CD14-positive monocyte (primary cell): Measurements from ENCODE around the gene LFNG. TPM values are rescaled to one million over a fixed set of nuclear protein-coding genes. Genes with fewer than 3 reads are reported as not detected.

Source experiments
- DNase-seq, 3 donors: peaks; one replicate each; pipeline ENCODE4 v3.0.0-alpha.2; 2011 to 2022
- H2AFZ ChIP-seq: 2 replicates; pipeline ENCODE4 v1.6.0; 2012; ENCODE audit warnings: mild to moderate bottlenecking, low read depth, low read length, inconsistent platforms; ENCODE audit not compliant: insufficient read depth, poor library complexity, severe bottlenecking
- H3K27ac ChIP-seq, 2 donors: 1 replicate in 1 of 2; 2 replicates in 1 of 2; pipeline ENCODE4 v1.5.1; 2012 to 2013; ENCODE audit warnings: low read length in 2 of 2, control low read depth in 1 of 2, inconsistent platforms in 1 of 2, low read depth in 1 of 2, mild to moderate bottlenecking in 1 of 2
- H3K27me3 ChIP-seq, 2 donors: one replicate each; pipeline versions ENCODE4 v1.6.0 to v1.6.1; 2011 to 2013; ENCODE audit warnings: low read length in 2 of 2; ENCODE audit not compliant: control insufficient read depth in 2 of 2, insufficient read depth in 2 of 2
- H3K36me3 ChIP-seq, 2 donors: replicated peaks in 1 of 2; 1 replicate in 1 of 2; 2 replicates in 1 of 2; pipeline versions ENCODE4 v1.5.1 to v1.6.1; 2012 to 2013; ENCODE audit warnings: low read length in 2 of 2, control low read depth in 1 of 2, inconsistent platforms in 1 of 2, mild to moderate bottlenecking in 1 of 2; ENCODE audit not compliant: insufficient read depth in 2 of 2, control insufficient read depth in 1 of 2
- H3K4me1 ChIP-seq, 2 donors: 1 replicate in 1 of 2; 2 replicates in 1 of 2; pipeline versions ENCODE4 v1.5.1 to v1.6.1; 2012 to 2013; ENCODE audit warnings: low read length in 2 of 2, control low read depth in 1 of 2, inconsistent platforms in 1 of 2, mild to moderate bottlenecking in 1 of 2, moderate library complexity in 1 of 2; ENCODE audit not compliant: insufficient read depth in 2 of 2, control insufficient read depth in 1 of 2
- H3K4me2 ChIP-seq: replicated peaks from 2 replicates; pipeline ENCODE3; 2012; ENCODE audit warnings: low read length, moderate library complexity, mild to moderate bottlenecking; ENCODE audit not compliant: poor library complexity, severe bottlenecking; ENCODE audit errors: extremely low read depth
- H3K4me3 ChIP-seq, 3 experiments: fragments of 200-600 bp in 1 of 3; sonication (generic) in 1 of 3; replicated peaks in 1 of 3; 1 replicate in 2 of 3; 2 replicates in 1 of 3; pipeline ENCODE4 v1.5.1; 2011 to 2013; ENCODE audit warnings: low read length in 3 of 3, mild to moderate bottlenecking in 3 of 3, control low read depth in 2 of 3, low read depth in 2 of 3, inconsistent platforms in 1 of 3, moderate library complexity in 1 of 3
- H3K79me2 ChIP-seq: 2 replicates; pipeline ENCODE4 v1.6.0; 2012; ENCODE audit warnings: mild to moderate bottlenecking, control low read depth, inconsistent platforms, low read length, moderate library complexity; ENCODE audit not compliant: insufficient read depth
- H3K9ac ChIP-seq: 2 replicates; pipeline ENCODE4 v1.6.0; 2017; ENCODE audit warnings: low read length, mild to moderate bottlenecking; ENCODE audit not compliant: insufficient read depth, poor library complexity, severe bottlenecking
- H3K9me3 ChIP-seq, 2 donors: replicated peaks in 1 of 2; 1 replicate in 1 of 2; 2 replicates in 1 of 2; pipeline versions ENCODE4 v1.5.1 to v1.6.1; 2012 to 2013; ENCODE audit warnings: low read length in 2 of 2, control low read depth in 1 of 2; ENCODE audit not compliant: control insufficient read depth in 1 of 2, insufficient read depth in 1 of 2
- H4K20me1 ChIP-seq: 2 replicates; pipeline ENCODE4 v1.6.0; 2012; ENCODE audit warnings: mild to moderate bottlenecking, low read length, control low read depth, moderate library complexity; ENCODE audit not compliant: insufficient read depth
- H3K27ac Mint-ChIP-seq, 7 donors: one replicate each; pipeline ENCODE4 v1.8.0; 2020; ENCODE audit warnings: mild to moderate bottlenecking in 7 of 7, mixed read lengths in 7 of 7, moderate library complexity in 6 of 7, inconsistent platforms in 2 of 7
- H3K27me3 Mint-ChIP-seq, 3 donors: one replicate each; pipeline ENCODE4 v1.8.0; 2021 to 2022; ENCODE audit warnings: low read depth in 3 of 3, mild to moderate bottlenecking in 3 of 3, mixed read lengths in 3 of 3, moderate library complexity in 3 of 3, inconsistent platforms in 1 of 3
- H3K36me3 Mint-ChIP-seq, 2 donors: one replicate each; pipeline ENCODE4 v1.8.0; 2020; ENCODE audit warnings: mixed read lengths in 2 of 2, inconsistent platforms in 1 of 2, mild to moderate bottlenecking in 1 of 2
- H3K4me1 Mint-ChIP-seq: one replicate; pipeline ENCODE4 v1.8.0; 2020; ENCODE audit warnings: mild to moderate bottlenecking, mixed read lengths
- H3K4me3 Mint-ChIP-seq, 2 donors: one replicate each; pipeline ENCODE4 v1.8.0; 2020; ENCODE audit warnings: mild to moderate bottlenecking in 2 of 2, mixed read lengths in 2 of 2, moderate library complexity in 1 of 2
- H3K9me3 Mint-ChIP-seq, 7 donors: one replicate each; pipeline ENCODE4 v1.8.0; 2020 to 2022; ENCODE audit warnings: mixed read lengths in 7 of 7, mild to moderate bottlenecking in 6 of 7, moderate library complexity in 6 of 7, inconsistent platforms in 2 of 7
- CTCF ChIP-seq: fragments of 200-600 bp; IDR thresholded peaks from one replicate; pipeline ENCODE4 v1.8.0; 2022; ENCODE audit warnings: antibody characterized with exemption, mild to moderate bottlenecking
- WGBS: methylation state at CpG from one replicate; pipeline ENCODE4 v1.1.5; 2013; ENCODE audit warnings: missing lambda C conversion rate; ENCODE audit not compliant: insufficient coverage; 5-methylcytosine and 5-hydroxymethylcytosine counted together
- intact Hi-C, 2 donors: fragments of 100-400 bp; cut with micrococcal nuclease; formaldehyde crosslinking; loops; one replicate each; pipeline versions ENCODE4 v1.15.0 to v1.15.1; 2023
- polyA plus RNA-seq, 3 donors: library from polyadenylated mRNA; depleted of rRNA in 1 of 3; unstranded in 2 of 3; stranded (reverse) in 1 of 3; fragments of 300-500 nt in 2 of 3; fragments of >200 nt in 1 of 3; fragmentation: Illumina TruSeq in 2 of 3; gene quantifications; 1 replicate in 2 of 3; 2 replicates in 1 of 3; pipeline ENCODE4 v1.2.3, GENCODE V29; 2012 to 2021

Gene LFNG
- polyA plus RNA-seq, 3 donors: 1.9 to 121 (median 2.2) TPM

- Histone ChIP-seq H3K4me1 (peaks cover 3 to 11% of the 10 kb centered on the region in 2 donors), H3K27ac (no peak overlapping the region), H3K27me3 (no peaks in the 10 kb centered on the region), H4K20me1 (peaks cover 65% of the 10 kb centered on the region), H3K36me3 (peaks cover 57 to 69% of the 10 kb centered on the region in 2 donors), H3K9ac (no peak overlapping the region), H2AFZ (no peak overlapping the region), H3K4me2 (no peak overlapping the region), H3K79me2 (no peaks in the 10 kb centered on the region), H3K4me3 (no peak overlapping the region), H3K9me3 (no peaks in the 10 kb centered on the region)
- peaks cover 19 to 76% of the 10 kb centered on the region in 2 donors for H3K36me3 Mint-ChIP-seq
- no peaks in the 10 kb centered on the region for H3K9me3 Mint-ChIP-seq
- no peak overlapping the region for H3K27ac Mint-ChIP-seq
- 90% methylated on average over 2 of the region's 7 CpGs for WGBS
- H3K27me3 Mint-ChIP-seq: peaks cover 0 to 6% (median 0%) of the 10 kb centered on the region in 3 donors
- TF ChIP-seq CTCF: no peak
- intact Hi-C loops: loop anchor here in 1 of 2 donors (5.0 kb wide), 1 partner anchor 107 kb away; no protein-coding TSS in a partner anchor
- peaks cover 17% of the 10 kb centered on the region for H3K4me1 Mint-ChIP-seq
- no peak overlapping the region for H3K4me3 Mint-ChIP-seq
- DNase-seq: no peak
Measured at GRCh38 chr7:2540133-2540532, 20.6 kb downstream of the LFNG start.

- Histone ChIP-seq H3K79me2 (no peaks in the 10 kb centered on the region), H3K4me3 (no peak overlapping the region), H3K36me3 (peaks cover 59 to 72% of the 10 kb centered on the region in 2 donors), H2AFZ (no peak overlapping the region), H3K9ac (no peak overlapping the region), H4K20me1 (peaks cover 66% of the 10 kb centered on the region), H3K9me3 (no peaks in the 10 kb centered on the region), H3K4me1 (peaks cover 3 to 11% of the 10 kb centered on the region in 2 donors), H3K27ac (no peak overlapping the region), H3K4me2 (no peak overlapping the region), H3K27me3 (no peaks in the 10 kb centered on the region)
- 95% methylated on average over 7 of the region's 19 CpGs for WGBS
- peak overlapping the region in 1 of 7 donors; percentile 46 for H3K27ac Mint-ChIP-seq
- peaks cover 0 to 6% (median 0%) of the 10 kb centered on the region in 3 donors for H3K27me3 Mint-ChIP-seq
- H3K36me3 Mint-ChIP-seq: peaks cover 20 to 81% of the 10 kb centered on the region in 2 donors
- H3K4me3 Mint-ChIP-seq: no peak overlapping the region
- H3K9me3 Mint-ChIP-seq: no peaks in the 10 kb centered on the region
- TF ChIP-seq CTCF: no peak
- intact Hi-C loops: loop anchor here in 1 of 2 donors (5.0 kb wide), 1 partner anchor 107 kb away; no protein-coding TSS in a partner anchor
- no peak for DNase-seq
- H3K4me1 Mint-ChIP-seq: peaks cover 15% of the 10 kb centered on the region
Measured at GRCh38 chr7:2540641-2541051, 21.1 kb downstream of the LFNG start.
